Natural killer cell treated with Interleukin-12 subunit alpha and Interleukin-12 subunit beta and Interleukin-15 and Interleukin-18, amount 100 ng/mL, for 72 hours (primary cell): ENCODE measurements around the gene STAB2. TPM values are rescaled to one million over a fixed set of nuclear protein-coding genes. Genes with fewer than 3 reads are reported as not detected.

Source experiments
- ATAC-seq, 2 donors: fragments of 150-1000 bp; cut with Tn5 transposase in 1 of 2; sonication (Bioruptor Pico), chemical (Tn5 transposase) in 1 of 2; 2 replicates each; pipeline ENCODE4 v1.10.0; 2021
- DNase-seq: peaks from one replicate; pipeline ENCODE4 v3.0.0; 2022; ENCODE audit warnings: low spot score
- H3K27ac Mint-ChIP-seq, 2 donors: 1 replicate in 1 of 2; 2 replicates in 1 of 2; pipeline ENCODE4 v1.8.0; 2022; ENCODE audit warnings: mixed read lengths in 2 of 2, mild to moderate bottlenecking in 1 of 2, moderate library complexity in 1 of 2
- H3K27me3 Mint-ChIP-seq, 2 donors: 1 replicate in 1 of 2; 2 replicates in 1 of 2; pipeline ENCODE4 v1.8.0; 2022; ENCODE audit warnings: mixed read lengths in 2 of 2
- H3K36me3 Mint-ChIP-seq: one replicate; pipeline ENCODE4 v1.8.0; 2022; ENCODE audit warnings: mixed read lengths
- H3K4me1 Mint-ChIP-seq, 2 donors: 1 replicate in 1 of 2; 2 replicates in 1 of 2; pipeline ENCODE4 v1.8.0; 2022; ENCODE audit warnings: low read depth in 2 of 2, mixed read lengths in 2 of 2, mild to moderate bottlenecking in 1 of 2
- H3K4me3 Mint-ChIP-seq: one replicate; pipeline ENCODE4 v1.8.0; 2022; ENCODE audit warnings: mixed read lengths
- H3K9me3 Mint-ChIP-seq: 2 replicates; pipeline ENCODE4 v1.8.0; 2022; ENCODE audit warnings: mixed read lengths
- total RNA-seq, 2 donors: library from RNA; stranded (reverse); gene quantifications; one replicate each; pipeline ENCODE4 v1.2.3, GENCODE V29; 2022

Gene STAB2
- total RNA-seq, 2 donors from 2014 or later = not detected

DNA sequence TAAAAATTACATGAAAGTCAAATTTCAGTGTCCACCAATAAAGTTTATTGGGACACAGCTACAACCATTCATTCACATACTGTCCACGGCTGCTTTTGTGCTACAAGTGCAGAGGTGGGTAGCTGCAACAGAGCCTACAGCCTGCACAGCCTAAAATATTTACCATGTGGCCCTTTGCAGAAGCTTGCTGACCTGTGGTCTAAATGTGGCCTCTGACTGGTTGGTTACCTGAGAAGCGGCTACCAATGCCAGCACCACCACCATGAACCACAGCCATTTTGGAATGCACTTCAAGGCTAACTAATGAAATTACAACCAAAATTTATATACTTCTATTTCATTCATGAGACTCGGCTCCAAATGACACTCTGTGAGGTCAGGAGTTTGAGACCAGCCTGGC is 195.3 kb downstream of the STAB2 start:
- no peaks in the 10 kb centered on the region for H3K9me3 Mint-ChIP-seq
- H3K4me3 Mint-ChIP-seq = no peak overlapping the region
- H3K36me3 Mint-ChIP-seq = no peaks in the 10 kb centered on the region
- no peak overlapping the region for H3K27ac Mint-ChIP-seq
- no peaks in the 10 kb centered on the region for H3K27me3 Mint-ChIP-seq
- no peaks in the 10 kb centered on the region for H3K4me1 Mint-ChIP-seq
- ATAC-seq = no peak
- no peak for DNase-seq

DNA sequence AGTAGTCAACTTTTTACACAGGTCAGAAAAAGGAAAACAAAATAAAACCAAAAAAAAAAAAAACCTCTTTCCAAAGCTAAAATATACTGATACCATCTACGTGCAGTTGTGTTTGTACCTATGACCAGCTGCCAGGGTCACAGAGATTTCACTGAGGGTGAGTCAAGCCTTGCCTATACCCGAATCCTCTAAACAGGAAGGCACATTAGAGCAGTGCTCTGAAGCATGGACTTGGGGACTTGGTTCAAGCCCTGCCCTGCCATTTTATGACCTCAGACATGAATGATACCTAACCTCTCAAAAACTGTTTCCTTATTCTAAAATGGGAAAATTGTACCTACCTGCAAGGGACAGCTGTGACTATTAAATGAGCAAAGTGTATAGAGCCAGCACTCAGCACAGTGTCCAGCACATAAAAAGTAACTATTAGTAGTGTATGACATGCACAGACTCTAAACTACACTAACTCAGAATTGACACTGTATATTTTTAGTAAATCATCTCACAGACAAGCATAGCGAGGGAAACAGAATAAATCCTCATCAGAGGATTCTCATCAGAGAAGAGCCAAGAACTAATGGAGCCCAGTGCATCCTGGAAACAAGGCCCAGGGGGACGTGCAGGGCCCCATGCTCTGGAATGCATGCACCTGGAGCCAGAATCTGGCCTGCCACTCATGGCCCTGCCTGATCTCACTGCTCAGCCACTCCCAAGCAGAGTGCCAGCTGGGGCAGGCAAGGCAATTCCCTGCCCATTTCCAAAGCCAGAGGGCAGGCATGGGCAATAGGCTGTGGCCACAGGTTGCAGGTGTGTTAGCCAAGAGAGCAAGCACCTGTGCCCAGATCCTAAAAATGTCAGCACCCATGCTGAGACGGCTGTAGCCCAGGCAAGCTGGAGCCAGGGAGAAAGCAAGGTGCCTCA is 196.9 kb downstream of the STAB2 start:
- Mint-ChIP-seq H3K4me3 (no peak overlapping the region), H3K36me3 (no peaks in the 10 kb centered on the region), H3K27me3 (no peaks in the 10 kb centered on the region), H3K27ac (no peak overlapping the region), H3K4me1 (no peaks in the 10 kb centered on the region), H3K9me3 (no peaks in the 10 kb centered on the region)
- ATAC-seq (no peak), DNase-seq (no peak)

DNA sequence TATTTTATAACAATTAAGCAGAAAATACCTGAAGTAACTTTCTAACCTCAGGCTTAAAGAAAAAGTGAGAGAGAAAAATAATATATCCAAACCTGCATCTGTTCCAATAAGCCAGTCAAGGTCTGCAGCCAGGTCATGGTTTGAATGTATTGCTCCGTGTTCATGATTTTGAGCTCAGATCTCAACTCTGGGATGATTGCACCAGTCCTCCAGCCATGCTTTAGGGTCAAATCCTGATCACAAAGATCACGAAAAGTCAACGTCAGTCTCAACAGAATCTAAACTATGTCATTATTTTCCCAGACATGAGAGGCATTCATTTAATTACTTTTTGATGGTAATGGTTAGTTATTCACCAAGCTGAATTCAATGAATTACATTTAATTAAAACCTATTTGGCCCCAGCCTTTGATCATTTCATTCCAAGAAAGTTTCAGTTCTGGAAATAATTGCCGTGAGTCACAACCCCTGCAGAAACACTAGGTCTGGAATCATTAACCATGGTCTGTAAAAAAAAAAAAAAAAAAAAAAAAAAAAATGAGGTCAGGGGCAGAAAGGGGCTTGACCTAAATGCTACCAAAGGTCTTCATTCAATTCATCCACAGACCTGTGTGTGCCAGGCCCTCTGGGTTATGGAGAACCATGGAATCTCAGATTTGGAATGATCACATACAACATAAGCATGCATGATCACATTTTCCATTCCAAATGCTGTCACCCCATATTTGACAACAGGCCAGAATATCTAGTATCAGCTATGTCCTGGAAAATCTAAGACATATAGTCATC is 198.4 kb downstream of the STAB2 start:
- Mint-ChIP-seq H3K27me3 (no peaks in the 10 kb centered on the region), H3K27ac (no peak overlapping the region), H3K9me3 (no peaks in the 10 kb centered on the region), H3K4me1 (no peaks in the 10 kb centered on the region), H3K4me3 (no peak overlapping the region), H3K36me3 (no peaks in the 10 kb centered on the region)
- ATAC-seq (no peak), DNase-seq (no peak)

DNA sequence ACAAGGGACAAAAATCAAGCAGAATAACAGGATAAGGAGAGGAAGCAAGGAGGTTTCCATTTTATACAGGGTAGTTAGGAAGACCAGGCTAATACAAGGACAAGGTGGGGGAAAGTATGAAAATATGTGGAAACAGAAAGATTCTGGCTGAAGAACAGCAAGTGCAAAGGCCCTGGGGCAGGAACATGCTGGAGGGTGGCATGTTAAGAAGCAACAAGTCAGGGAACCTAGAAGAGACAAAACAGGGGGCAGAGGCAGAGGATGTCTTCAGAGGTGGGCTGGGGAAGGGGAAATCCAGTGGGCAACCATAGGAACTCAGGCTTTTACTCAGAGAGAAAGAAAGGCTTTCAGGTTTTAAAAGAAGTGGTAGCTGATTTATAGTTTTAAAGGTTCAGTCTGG is 199.1 kb downstream of the STAB2 start:
- ATAC-seq (no peak), DNase-seq (no peak)
- Mint-ChIP-seq H3K9me3 (no peaks in the 10 kb centered on the region), H3K27me3 (no peaks in the 10 kb centered on the region), H3K4me3 (no peak overlapping the region), H3K27ac (no peak overlapping the region), H3K36me3 (no peaks in the 10 kb centered on the region), H3K4me1 (no peaks in the 10 kb centered on the region)

DNA sequence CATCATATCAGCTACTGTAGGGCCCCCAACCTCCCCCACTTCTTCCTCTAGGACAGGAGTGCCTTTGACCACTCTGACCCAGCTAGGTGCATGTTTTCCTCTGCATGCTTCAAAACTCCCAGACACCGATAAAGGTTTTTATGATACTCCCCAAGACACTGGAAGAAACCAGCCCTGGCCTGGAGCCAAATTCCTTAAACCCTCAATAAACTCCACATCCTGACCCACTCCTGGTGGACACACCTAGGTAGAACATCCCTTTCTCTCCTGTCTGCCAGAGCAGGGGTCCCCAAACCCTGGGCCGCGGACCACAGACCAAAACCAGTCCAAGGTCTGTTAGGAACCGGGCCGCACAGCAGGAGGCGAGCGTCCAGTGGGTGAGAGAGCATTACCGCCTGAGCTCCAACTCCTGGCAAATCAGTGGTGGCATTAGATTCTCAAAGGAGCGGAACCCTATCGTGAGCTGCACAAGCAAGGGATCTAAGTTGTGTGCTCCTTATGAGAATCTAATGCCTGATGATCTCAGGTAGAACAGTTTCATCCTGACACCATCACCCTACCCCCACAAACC is 204.4 kb downstream of the STAB2 start:
- Mint-ChIP-seq H3K4me3 (no peak overlapping the region), H3K4me1 (no peaks in the 10 kb centered on the region), H3K27ac (no peak overlapping the region), H3K27me3 (no peaks in the 10 kb centered on the region), H3K9me3 (no peaks in the 10 kb centered on the region), H3K36me3 (no peaks in the 10 kb centered on the region)
- DNase-seq = no peak
- ATAC-seq = no peak

DNA sequence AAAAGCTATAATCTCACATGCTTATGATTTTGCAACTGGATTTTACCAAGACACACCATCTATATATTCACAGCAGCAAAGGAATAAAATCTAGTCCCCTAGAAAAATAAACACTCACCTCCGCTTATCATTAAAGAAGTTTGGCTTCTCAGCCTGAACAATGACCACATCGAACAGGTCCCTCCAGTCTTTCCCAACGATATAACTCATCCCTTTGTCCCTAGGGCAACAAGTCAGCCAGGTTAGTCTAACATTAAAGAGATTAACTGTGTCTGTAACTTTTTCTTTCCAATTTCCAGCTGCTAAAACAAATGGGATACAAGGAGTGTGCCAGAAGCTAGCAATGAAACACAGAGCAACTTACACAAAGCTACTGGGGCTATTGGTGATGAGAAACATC is 206.0 kb downstream of the STAB2 start:
- H3K27ac Mint-ChIP-seq = no peak overlapping the region
- H3K9me3 Mint-ChIP-seq = no peaks in the 10 kb centered on the region
- no peak for ATAC-seq

DNA sequence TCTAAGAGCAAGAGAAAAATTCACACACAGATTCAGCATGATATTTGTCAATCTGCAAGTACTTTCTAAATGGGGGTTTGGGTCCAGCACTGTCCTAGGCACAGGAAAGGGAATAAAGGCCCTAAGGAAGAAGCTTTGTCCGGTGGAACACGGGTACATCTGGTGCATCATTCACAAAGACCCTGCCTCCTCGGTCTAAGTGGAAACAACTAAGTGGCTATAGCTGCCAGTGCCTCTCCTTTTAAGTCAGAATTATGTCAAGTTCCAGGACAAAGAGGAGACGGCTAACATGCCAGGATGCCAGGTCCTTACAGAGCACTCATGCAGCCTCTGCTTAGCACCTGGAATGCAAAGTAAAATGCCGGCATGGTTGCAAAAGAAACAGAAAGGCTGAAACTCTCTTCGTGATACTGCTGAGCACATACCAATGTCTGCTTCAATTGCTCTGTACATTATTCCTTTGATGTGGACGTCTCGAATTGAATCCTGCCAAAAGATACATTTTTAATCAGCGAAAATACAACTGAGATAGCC is 206.5 kb downstream of the STAB2 start:
- Mint-ChIP-seq H3K36me3 (no peaks in the 10 kb centered on the region), H3K4me1 (no peaks in the 10 kb centered on the region), H3K4me3 (no peak overlapping the region), H3K27ac (no peak overlapping the region), H3K9me3 (no peaks in the 10 kb centered on the region), H3K27me3 (no peaks in the 10 kb centered on the region)
- no peak for DNase-seq
- ATAC-seq = no peak

More for the DNA sequence above, 206.0 kb downstream of the STAB2 start:
- Mint-ChIP-seq H3K27me3 (no peaks in the 10 kb centered on the region), H3K36me3 (no peaks in the 10 kb centered on the region), H3K4me1 (no peaks in the 10 kb centered on the region), H3K4me3 (no peak overlapping the region)
- no peak for DNase-seq

DNA sequence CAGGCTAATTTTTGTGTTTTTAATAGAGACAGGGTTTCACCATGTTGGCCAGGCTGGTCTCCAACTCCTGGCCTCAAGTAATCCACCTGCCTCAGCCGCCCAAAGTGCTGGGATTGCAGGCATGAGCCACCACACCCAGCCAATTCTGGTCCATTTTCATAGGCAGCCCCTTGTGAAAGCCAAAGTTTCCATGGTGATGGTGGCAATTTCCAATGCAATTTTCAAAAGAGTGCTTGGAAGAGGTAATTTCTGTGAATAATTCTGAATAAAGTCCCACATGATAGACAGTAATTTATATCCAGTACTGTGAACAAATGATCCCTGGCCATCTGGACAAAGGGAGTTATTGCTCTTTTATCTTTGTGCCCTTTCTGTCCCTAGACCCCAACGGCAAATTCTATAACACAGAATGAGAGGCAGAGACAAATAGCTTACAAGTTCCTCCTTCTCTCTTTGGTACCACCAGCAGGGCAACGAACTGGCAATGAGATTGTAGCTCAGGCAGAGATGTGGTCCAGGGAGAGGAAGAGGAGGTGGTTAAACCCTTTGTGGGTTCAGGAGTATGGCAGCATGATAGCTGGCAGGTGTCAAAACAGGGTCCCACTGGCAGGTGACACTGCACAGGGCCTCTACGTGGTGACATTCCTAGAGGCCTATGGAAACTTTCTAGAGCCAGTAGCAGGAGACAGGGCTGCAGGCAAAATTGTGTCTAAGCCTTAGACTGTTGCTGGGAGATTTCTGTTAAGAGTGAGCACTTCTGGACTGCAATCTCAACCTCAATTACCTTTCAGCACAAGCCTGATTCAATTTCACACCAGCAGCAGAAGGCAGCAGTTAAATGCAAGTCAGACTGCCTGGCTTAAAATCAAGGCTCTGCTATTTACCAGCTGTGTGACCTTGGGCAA is 207.5 kb downstream of the STAB2 start:
- peaks cover 3 to 4% of the 10 kb centered on the region in 2 donors for H3K4me1 Mint-ChIP-seq
- no peak for ATAC-seq
- H3K27ac Mint-ChIP-seq = no peak overlapping the region
- H3K4me3 Mint-ChIP-seq = no peak overlapping the region
- H3K36me3 Mint-ChIP-seq = no peaks in the 10 kb centered on the region
- DNase-seq = no peak
- no peaks in the 10 kb centered on the region for H3K27me3 Mint-ChIP-seq
- H3K9me3 Mint-ChIP-seq = no peaks in the 10 kb centered on the region

DNA sequence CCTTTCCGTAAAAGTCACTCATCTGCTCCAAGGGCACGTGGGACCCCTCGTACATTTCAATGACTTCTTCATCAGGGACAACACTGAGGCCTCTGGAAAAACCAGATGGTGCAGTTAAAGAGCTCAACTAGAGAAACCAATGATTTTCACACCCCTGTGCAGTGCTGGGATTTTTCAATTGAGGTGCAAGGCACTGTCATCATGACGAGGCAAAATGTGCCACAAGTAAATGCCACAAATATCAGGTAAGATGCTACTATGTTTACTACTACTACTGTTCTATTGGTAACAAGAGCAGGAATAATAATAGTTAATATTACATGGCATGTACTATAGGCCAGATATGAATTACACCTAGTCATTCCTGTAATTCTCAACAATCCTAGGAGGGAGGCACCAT is 211.5 kb downstream of the STAB2 start:
- peaks cover 11 to 18% of the 10 kb centered on the region in 2 donors for H3K4me1 Mint-ChIP-seq
- ATAC-seq = no peak
- no peak overlapping the region for H3K27ac Mint-ChIP-seq
- no peaks in the 10 kb centered on the region for H3K9me3 Mint-ChIP-seq
- H3K4me3 Mint-ChIP-seq = no peak overlapping the region
- no peaks in the 10 kb centered on the region for H3K36me3 Mint-ChIP-seq
- no peaks in the 10 kb centered on the region for H3K27me3 Mint-ChIP-seq
- DNase-seq = no peak

DNA sequence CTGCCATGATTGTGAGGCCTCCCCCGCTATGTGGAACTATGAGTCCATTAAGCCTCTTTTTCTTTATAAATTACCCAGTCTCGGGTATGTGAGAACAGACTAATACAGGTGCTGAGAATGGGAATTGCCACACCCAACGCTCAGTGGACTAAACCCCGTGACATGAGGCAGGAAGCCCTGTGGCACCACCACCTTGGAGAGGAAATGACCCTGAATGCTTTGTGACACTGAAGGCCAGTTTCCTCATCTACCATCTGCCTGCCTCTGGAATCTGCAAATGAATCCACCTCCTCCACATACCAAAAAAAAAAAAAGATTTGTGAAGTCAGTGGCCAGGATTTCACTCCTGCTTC is 212.4 kb downstream of the STAB2 start:
- peak in 1 of 2 donors; percentile 7 for ATAC-seq
- H3K4me1 Mint-ChIP-seq = peaks cover 11 to 18% of the 10 kb centered on the region in 2 donors
- H3K36me3 Mint-ChIP-seq = no peaks in the 10 kb centered on the region
- no peak for DNase-seq
- no peak overlapping the region for H3K4me3 Mint-ChIP-seq
- H3K9me3 Mint-ChIP-seq = no peaks in the 10 kb centered on the region
- no peaks in the 10 kb centered on the region for H3K27me3 Mint-ChIP-seq
- no peak overlapping the region for H3K27ac Mint-ChIP-seq

DNA sequence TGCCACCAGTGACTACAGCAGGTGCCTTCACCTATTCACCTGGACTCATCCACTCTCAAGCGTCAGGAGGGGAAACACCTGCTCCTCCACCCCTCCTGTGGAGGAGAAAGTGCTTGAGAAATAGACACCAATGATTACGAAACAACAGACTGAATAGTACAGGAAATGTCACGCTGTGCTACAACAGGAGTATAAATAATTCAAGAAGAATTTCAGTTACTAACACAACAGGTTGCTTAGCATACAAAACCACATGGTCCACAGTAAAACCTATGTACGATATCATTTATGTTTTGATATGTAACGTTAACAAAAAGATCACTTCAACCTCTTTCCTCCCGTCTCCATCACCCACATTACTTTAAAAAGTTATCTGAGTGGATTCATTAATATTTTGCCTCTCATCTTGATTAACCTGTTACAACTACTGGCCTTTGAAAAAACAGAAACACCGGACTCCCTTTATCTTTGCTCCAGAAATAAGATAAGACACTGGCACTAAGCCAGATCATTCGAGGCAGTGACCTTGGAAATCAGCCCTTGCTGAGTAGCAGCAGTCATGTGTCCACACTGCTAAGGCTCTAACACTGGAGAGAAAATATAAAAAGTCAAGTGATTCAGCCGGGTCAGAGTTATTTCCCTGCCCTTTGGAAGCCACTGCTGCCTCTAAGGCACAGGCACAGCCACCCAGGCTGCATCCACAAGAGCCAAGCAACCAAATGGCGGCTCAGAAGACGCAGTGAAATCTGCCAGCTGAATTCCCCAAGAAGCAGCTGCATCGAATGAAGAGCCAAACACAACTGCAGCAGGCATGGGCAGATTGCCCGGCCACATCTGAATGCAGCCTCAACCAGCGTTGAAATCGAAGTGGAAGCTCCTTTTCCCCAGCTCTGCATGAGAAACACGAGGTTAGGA is 213.0 kb downstream of the STAB2 start:
- no peaks in the 10 kb centered on the region for H3K9me3 Mint-ChIP-seq
- peak overlapping the region in 1 of 2 donors; percentile 22 for H3K27ac Mint-ChIP-seq
- DNase-seq = no peak
- H3K27me3 Mint-ChIP-seq = no peaks in the 10 kb centered on the region
- no peak overlapping the region for H3K4me3 Mint-ChIP-seq
- ATAC-seq = peak in 1 of 2 donors; percentile 57
- peaks cover 11 to 18% of the 10 kb centered on the region in 2 donors for H3K4me1 Mint-ChIP-seq
- H3K36me3 Mint-ChIP-seq = no peaks in the 10 kb centered on the region

DNA sequence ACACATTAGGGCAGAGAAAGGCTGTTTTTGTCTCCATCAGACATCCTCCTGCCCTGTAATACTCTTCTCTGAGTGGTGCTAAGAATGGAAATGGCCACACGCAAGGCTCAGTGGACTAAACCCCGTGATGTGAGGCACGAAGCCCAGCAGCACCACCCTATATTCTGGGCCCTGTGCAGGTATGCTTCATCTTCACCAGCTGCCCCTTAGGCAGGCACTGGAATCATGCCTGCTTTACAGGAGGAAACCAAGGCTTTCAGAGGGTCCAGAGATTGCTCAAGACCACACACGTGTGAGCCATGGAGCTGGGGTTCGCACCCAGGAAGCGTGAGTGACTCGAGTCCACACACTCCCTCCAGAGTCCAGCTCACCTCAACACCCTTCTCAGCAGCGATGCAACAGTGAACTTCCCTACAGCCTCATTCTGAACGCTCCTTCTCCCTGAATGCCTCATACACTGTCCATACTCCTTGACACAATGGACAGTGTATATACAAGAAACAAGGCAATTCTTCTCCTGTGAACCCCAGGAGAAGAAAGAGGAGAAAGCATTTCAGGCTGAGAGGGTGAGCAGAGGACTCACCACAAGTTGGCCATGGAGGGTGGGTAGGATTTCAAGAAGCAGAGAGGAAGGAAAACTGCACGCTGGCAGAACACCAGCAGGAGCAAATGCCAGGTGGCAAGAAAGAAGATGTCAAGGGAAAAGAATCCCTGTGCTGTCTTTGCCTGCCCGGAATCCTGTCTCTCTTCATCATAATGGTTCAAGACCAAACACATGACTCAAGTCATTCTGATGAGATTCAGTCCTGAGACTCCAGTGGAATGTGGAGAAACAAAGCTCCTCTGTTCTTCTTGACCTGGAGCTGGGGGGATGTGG is 214.9 kb downstream of the STAB2 start:
- Mint-ChIP-seq H3K27ac (no peak overlapping the region), H3K4me1 (peaks cover 11 to 21% of the 10 kb centered on the region in 2 donors), H3K27me3 (no peaks in the 10 kb centered on the region), H3K36me3 (no peaks in the 10 kb centered on the region), H3K9me3 (no peaks in the 10 kb centered on the region), H3K4me3 (no peak overlapping the region)
- no peak for DNase-seq
- ATAC-seq = no peak
